HUES64 (cell line): Measurements from ENCODE around the gene FRAT1.

ENCODE experiments used
- H3K27ac ChIP-seq: 2 replicates; pipeline ENCODE4 v1.7.0; 2013; ENCODE audit warnings: low read depth, low read length, inconsistent platforms
- H3K27me3 ChIP-seq: 2 replicates; pipeline ENCODE4 v1.6.1; 2013; ENCODE audit warnings: mild to moderate bottlenecking, low read length; ENCODE audit not compliant: insufficient read depth
- H3K36me3 ChIP-seq: 2 replicates; pipeline ENCODE4 v1.6.1; 2013; ENCODE audit warnings: mild to moderate bottlenecking, low read length; ENCODE audit not compliant: insufficient read depth
- H3K4me1 ChIP-seq: 2 replicates; pipeline ENCODE4 v1.6.1; 2013; ENCODE audit warnings: mild to moderate bottlenecking, low read length, moderate library complexity; ENCODE audit not compliant: insufficient read depth
- H3K4me3 ChIP-seq: 2 replicates; pipeline ENCODE4 v1.5.1; 2013; ENCODE audit warnings: mild to moderate bottlenecking, low read length, moderate library complexity
- H3K9ac ChIP-seq: 2 replicates; pipeline ENCODE4 v1.6.1; 2013; ENCODE audit warnings: mild to moderate bottlenecking, low read depth, low read length
- H3K9me3 ChIP-seq: 2 replicates; pipeline ENCODE4 v1.6.1; 2013; ENCODE audit warnings: low read depth, low read length; ENCODE audit not compliant: insufficient read depth
- WGBS: fragments of 150-250, 120-280 bp; methylation state at CpG from one replicate; pipeline ENCODE4 v1.1.7; 2013; ENCODE audit warnings: missing lambda C conversion rate; 5-methylcytosine and 5-hydroxymethylcytosine counted together

FRAT1 gene

DNA sequence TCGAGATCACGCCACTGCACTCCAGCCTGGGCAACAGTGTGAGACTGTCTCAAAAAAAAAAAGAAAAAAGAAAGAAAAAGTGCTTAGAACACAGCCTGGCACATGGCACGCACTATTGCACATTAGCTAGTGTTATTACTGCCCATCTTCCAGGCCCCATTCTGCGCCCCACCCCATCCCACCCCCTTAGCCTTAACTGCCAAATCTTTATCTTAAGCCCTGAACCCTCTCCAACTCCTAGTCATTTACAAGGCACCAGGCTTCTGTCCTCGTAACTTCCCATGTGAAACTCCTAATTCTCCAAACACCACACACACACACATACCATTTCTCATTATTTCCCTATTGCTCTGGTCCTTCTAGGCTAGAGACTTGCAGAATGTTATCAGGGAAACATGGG, 10.7 kb downstream of the FRAT1 start:
- no peak overlapping the region for H3K27ac ChIP-seq

GRCh38 chr10:97331153-97331703, 12.2 kb downstream of the FRAT1 start:
- 59% methylated on average over 6 of the region's 6 CpGs for WGBS
- Histone ChIP-seq H3K4me1 (peaks cover 10% of the 10 kb centered on the region), H3K9ac (no peak overlapping the region; the same call in 1 of the 2 replicates), H3K4me3 (peak overlapping the region; percentile 82), H3K27ac (no peak overlapping the region), H3K27me3 (peaks cover 6% of the 10 kb centered on the region; the same call in 1 of the 2 replicates), H3K36me3 (peaks cover 21% of the 10 kb centered on the region), H3K9me3 (no peaks in the 10 kb centered on the region)

More for the DNA sequence above, 10.7 kb downstream of the FRAT1 start:
- WGBS, result 94% methylated on average over 5 of the region's 5 CpGs
- H3K36me3 ChIP-seq, result peaks cover 21% of the 10 kb centered on the region
- H3K4me3 ChIP-seq, result no peak overlapping the region
- H3K4me1 ChIP-seq, result peaks cover 11% of the 10 kb centered on the region
- no peak overlapping the region for H3K9ac ChIP-seq
- no peaks in the 10 kb centered on the region for H3K9me3 ChIP-seq
- H3K27me3 ChIP-seq, result peaks cover 6% of the 10 kb centered on the region; the same call in 1 of the 2 replicates

GRCh38 chr10:97332591-97333350, 13.7 kb downstream of the FRAT1 start:
- peaks cover 21% of the 10 kb centered on the region for H3K36me3 ChIP-seq
- peak overlapping the region; percentile 5 for H3K27ac ChIP-seq
- H3K9me3 ChIP-seq, result no peaks in the 10 kb centered on the region
- H3K4me1 ChIP-seq, result peaks cover 21% of the 10 kb centered on the region
- peak overlapping the region; percentile 82 for H3K4me3 ChIP-seq
- H3K27me3 ChIP-seq, result peaks cover 6% of the 10 kb centered on the region; the same call in 1 of the 2 replicates
- peak overlapping the region; percentile 94 for H3K9ac ChIP-seq
- WGBS, result 3% methylated on average over 18 of the region's 18 CpGs

DNA sequence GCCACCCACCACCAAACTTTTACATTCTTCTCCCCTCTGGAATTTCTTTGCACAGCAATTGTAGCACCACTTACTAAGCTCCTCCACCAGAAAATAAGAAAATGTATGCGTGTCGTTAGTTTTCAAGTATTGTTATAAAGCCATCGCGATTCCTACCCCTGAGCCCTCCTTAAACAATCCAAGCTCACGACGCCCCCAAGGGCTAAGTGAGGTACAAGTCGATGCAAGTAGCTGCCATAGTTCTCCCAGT, 14.2 kb downstream of the FRAT1 start:
- H3K9ac ChIP-seq, result peak overlapping the region; percentile 94
- peaks cover 21% of the 10 kb centered on the region for H3K36me3 ChIP-seq
- 0% methylated on average over 5 of the region's 7 CpGs for WGBS
- H3K4me3 ChIP-seq, result peak overlapping the region; percentile 82
- H3K4me1 ChIP-seq, result peaks cover 26% of the 10 kb centered on the region
- peaks cover 6% of the 10 kb centered on the region; the same call in 1 of the 2 replicates for H3K27me3 ChIP-seq
- H3K27ac ChIP-seq, result peak overlapping the region; percentile 5
- no peaks in the 10 kb centered on the region for H3K9me3 ChIP-seq

- peak overlapping the region; percentile 94 for H3K9ac ChIP-seq
- peaks cover 25% of the 10 kb centered on the region for H3K4me1 ChIP-seq
- H3K4me3 ChIP-seq, result peak overlapping the region; percentile 82
- H3K27me3 ChIP-seq, result peaks cover 6% of the 10 kb centered on the region; the same call in 1 of the 2 replicates
- H3K36me3 ChIP-seq, result peaks cover 17% of the 10 kb centered on the region
- H3K9me3 ChIP-seq, result no peaks in the 10 kb centered on the region
- under 1% methylated on average over 89 of the region's 89 CpGs for WGBS
- H3K27ac ChIP-seq, result peak overlapping the region; percentile 98
Observed at GRCh38 chr10:97333601-97334369, 14.7 kb downstream of the FRAT1 start.

DNA sequence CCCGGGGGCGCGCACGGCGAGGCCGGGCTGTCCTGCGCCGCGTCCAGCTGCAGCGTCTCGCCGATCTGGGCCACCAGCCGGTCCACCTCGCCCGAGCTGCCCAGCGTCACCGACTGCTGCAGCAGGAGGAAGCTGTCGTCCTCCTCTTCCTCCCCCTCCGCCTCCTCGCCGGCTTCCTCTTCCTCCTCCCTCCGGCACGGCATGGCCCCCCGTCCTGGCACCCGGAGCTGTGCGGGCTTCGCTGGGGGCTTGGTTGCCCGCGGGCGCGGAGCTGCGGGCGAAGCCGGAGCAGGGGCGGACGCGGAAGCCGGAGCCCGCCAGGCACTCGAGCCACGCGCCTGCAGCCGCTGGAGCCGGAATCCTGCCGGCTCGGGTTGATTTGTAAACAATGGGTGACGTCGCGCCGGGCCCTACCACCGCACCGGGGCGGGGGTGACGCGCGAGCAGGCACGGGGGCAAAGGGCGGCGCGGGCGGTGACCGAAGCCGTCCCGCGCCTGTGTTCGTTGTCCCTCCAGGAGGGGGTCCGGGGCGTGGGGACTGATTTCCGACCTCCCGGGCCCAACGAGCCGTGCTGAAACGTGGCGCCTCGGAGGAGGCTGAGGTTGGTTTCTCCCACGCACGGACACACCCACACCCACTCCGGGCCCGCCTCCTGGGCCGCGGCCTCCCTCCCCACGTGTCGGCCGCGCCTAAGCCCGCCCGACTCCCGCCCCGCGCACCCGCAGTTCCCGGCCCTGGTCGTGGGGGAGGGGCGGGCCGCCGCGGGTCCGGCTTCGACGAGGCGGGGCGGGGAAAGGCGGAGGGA, 15.5 kb downstream of the FRAT1 start, which contains the start of gene FRAT2:
FRAT2 (minus strand) TSS at position 360 of the 806 bp plus-strand sequence; CDS start at position 203, 157 bp downstream.
- under 1% methylated on average over 98 of the region's 103 CpGs for WGBS
- peak within 1 kb of the TSS; percentile 98 for H3K27ac ChIP-seq
- peaks cover 9% of the 10 kb centered on the region; the same call in 1 of the 2 replicates for H3K36me3 ChIP-seq
- H3K27me3 ChIP-seq, result peaks cover 6% of the 10 kb centered on the region; the same call in 1 of the 2 replicates
- H3K4me3 ChIP-seq, result peak within 1 kb of the TSS; percentile 82
- H3K9me3 ChIP-seq, result no peaks in the 10 kb centered on the region
- peak within 1 kb of the TSS; percentile 94 for H3K9ac ChIP-seq
- peaks cover 23% of the 10 kb centered on the region for H3K4me1 ChIP-seq

DNA sequence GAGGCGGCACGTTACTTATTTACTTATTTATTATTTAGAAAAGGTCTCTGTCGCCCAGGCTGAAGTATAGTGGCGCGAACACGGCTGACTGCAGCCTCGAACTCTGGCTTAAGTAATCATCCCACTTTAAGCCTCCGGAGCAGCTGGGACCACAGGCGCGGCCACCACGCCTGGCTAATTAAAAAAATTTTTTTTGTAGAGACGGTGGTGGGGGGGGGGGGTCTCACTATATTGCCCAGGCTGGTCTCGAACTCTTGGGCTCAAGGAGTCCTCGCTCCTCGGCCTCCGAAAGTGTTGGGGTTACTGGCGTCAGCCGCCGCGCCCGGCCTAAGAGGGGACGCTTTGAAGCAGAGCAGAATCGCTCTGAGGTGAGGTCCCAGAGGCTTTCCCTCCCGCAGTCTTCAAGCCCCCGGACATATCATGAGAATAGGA, 16.1 kb downstream of the FRAT1 start:
- Histone ChIP-seq H3K4me3 (peak overlapping the region; percentile 82), H3K9ac (peak overlapping the region; percentile 94), H3K9me3 (no peaks in the 10 kb centered on the region), H3K4me1 (peaks cover 23% of the 10 kb centered on the region), H3K36me3 (peaks cover 4% of the 10 kb centered on the region; the same call in 1 of the 2 replicates), H3K27ac (peak overlapping the region; percentile 98; the same call in 1 of the 2 replicates), H3K27me3 (peaks cover 6% of the 10 kb centered on the region; the same call in 1 of the 2 replicates)
- 13% methylated on average over 23 of the region's 25 CpGs for WGBS

- no peaks in the 10 kb centered on the region for H3K9me3 ChIP-seq
- 68% methylated on average over 5 of the region's 5 CpGs for WGBS
- H3K4me3 ChIP-seq, result peak overlapping the region; percentile 35; the same call in 1 of the 2 replicates
- H3K36me3 ChIP-seq, result peaks cover 2% of the 10 kb centered on the region; the same call in 1 of the 2 replicates
- H3K27me3 ChIP-seq, result peaks cover 6% of the 10 kb centered on the region; the same call in 1 of the 2 replicates
- no peak overlapping the region for H3K9ac ChIP-seq
- peaks cover 23% of the 10 kb centered on the region for H3K4me1 ChIP-seq
- peak overlapping the region; percentile 91; the same call in 1 of the 2 replicates for H3K27ac ChIP-seq
Observed at GRCh38 chr10:97336006-97336405, 16.9 kb downstream of the FRAT1 start.

GRCh38 chr10:97336446-97336845, 17.4 kb downstream of the FRAT1 start:
- peak overlapping the region; percentile 91 for H3K27ac ChIP-seq
- H3K36me3 ChIP-seq, result no peaks in the 10 kb centered on the region
- peak overlapping the region; percentile 7 for H3K9ac ChIP-seq
- H3K4me1 ChIP-seq, result peaks cover 23% of the 10 kb centered on the region
- peaks cover 6% of the 10 kb centered on the region; the same call in 1 of the 2 replicates for H3K27me3 ChIP-seq
- 25% methylated on average over 4 of the region's 5 CpGs for WGBS
- no peaks in the 10 kb centered on the region for H3K9me3 ChIP-seq
- peak overlapping the region; percentile 35 for H3K4me3 ChIP-seq
